Posterior vena cava (tissue), 2 donors: ENCODE data around the gene ATP5F1A. TPM values are rescaled to one million over a fixed set of nuclear protein-coding genes. Genes with fewer than 3 reads are reported as not detected.

Experiments
- total RNA-seq, 2 donors: library from RNA; stranded (reverse); fragmentation: NEBNext Ultra II Directional; extraction: Animal tissue kit (Norgen Biotek cat#: 25700); gene quantifications; one replicate each; pipeline ENCODE4 v1.2.1, GENCODE V29; 2021
- donor health status: DM: yes; HTN: yes; CAD: no.
- donor health status: DM: yes; HTN: yes; CAD: no.

ATP5F1A gene
- total RNA-seq, 2 donors from 2014 or later, result 236 to 263 TPM

Other genes starting within 250 kb of the ATP5F1A start
- gene EPG5, start 131.0 kb downstream of the ATP5F1A start, total RNA-seq, result 10 to 100 TPM; 20.1 to 20.2 TPM
- 1 to 10 TPM; 5.7 to 8.9 TPM for gene PSTPIP2, start 26.0 kb downstream of the ATP5F1A start, total RNA-seq
- gene HAUS1, start 6.1 kb upstream of the ATP5F1A start, total RNA-seq, result 10 to 100 TPM; 19.7 to 23.6 TPM